Mucosa of descending colon (tissue), 3 donors: Measurements from ENCODE around the gene MCCC2. TPM values are rescaled to one million over a fixed set of nuclear protein-coding genes. Genes with fewer than 3 reads are reported as not detected.
"Not testable (repeated sequence)": the region's sequence is repeated elsewhere in the genome, so short reads cannot be mapped to it uniquely, and the experiment has no call there.

ENCODE experiments used
- ATAC-seq: fragments of 200-7000 bp; cut with Tn5 transposase; one replicate; pipeline ENCODE4 v1.9.1; 2020; ENCODE audit warnings: mild to moderate bottlenecking, moderate library complexity
- DNase-seq, 3 donors: peaks; one replicate each; pipeline ENCODE4 v3.0.0-alpha.2; 2020
- H3K36me3 ChIP-seq: fragments of 200-600 bp; one replicate; pipeline ENCODE4 v1.8.0; 2021; ENCODE audit warnings: low read depth, mild to moderate bottlenecking
- H3K4me1 ChIP-seq: fragments of 200-600 bp; one replicate; pipeline ENCODE4 v1.8.0; 2021; ENCODE audit warnings: low read depth, mild to moderate bottlenecking
- H3K4me3 ChIP-seq: fragments of 200-600 bp; one replicate; pipeline ENCODE4 v1.8.0; 2021; ENCODE audit warnings: mild to moderate bottlenecking
- H3K9me3 ChIP-seq: fragments of 200-600 bp; one replicate; pipeline ENCODE4 v1.8.0; 2021; ENCODE audit warnings: mild to moderate bottlenecking
- intact Hi-C, 2 donors: fragments of 100-400 bp; cut with DNase I in 1 of 2; cut with micrococcal nuclease in 1 of 2; formaldehyde crosslinking; loops; one replicate each; pipeline versions ENCODE4 v1.11.0 to v1.11.1; 2022; cut with DNase I, micrococcal nuclease
- total RNA-seq, 3 donors: library from RNA; stranded (reverse); fragmentation: NEBNext Ultra II Directional in 2 of 3; extraction: Animal tissue kit (Norgen Biotek cat#: 25700) in 2 of 3; gene quantifications; one replicate each; pipeline versions ENCODE4 v1.2.1 to v1.2.4, GENCODE V29; 2021 to 2023
- TF ChIP-seq, protein P1 (sequence below): fragments of 200-600 bp; IDR thresholded peaks from one replicate; pipeline ENCODE4 v1.8.0; 2022; ENCODE audit warnings: antibody characterized with exemption, mild to moderate bottlenecking
- donor health status: DM: no; HTN: no; CAD: no; lungs with moderate emphysema.
- donor health status: DM: no; HTN: no; CAD: no.
- donor health status: DM: no; HTN: yes; CAD: no.

MCCC2 gene
- total RNA-seq, 3 donors from 2014 or later: 32.3 to 63.8 (median 54.0) TPM

DNA sequence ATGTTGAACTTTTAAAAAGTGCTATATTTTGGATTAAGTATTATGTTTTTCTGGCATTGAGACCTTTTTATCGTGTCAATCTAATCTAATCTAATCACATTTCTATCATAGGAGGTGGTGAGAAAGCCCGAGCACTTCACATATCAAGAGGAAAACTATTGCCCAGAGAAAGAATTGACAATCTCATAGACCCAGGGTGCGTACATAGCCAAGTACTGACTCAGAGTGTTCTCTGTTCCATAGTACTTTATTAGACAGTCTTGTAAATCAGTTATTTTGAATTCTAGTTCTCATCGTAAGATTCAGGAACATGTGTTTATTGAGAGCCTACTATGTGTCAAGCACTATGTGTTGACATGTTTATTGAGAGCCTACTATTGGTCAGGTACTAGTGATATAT, 9.0 kb downstream of the MCCC2 start:
- TF ChIP-seq, protein P1, sequence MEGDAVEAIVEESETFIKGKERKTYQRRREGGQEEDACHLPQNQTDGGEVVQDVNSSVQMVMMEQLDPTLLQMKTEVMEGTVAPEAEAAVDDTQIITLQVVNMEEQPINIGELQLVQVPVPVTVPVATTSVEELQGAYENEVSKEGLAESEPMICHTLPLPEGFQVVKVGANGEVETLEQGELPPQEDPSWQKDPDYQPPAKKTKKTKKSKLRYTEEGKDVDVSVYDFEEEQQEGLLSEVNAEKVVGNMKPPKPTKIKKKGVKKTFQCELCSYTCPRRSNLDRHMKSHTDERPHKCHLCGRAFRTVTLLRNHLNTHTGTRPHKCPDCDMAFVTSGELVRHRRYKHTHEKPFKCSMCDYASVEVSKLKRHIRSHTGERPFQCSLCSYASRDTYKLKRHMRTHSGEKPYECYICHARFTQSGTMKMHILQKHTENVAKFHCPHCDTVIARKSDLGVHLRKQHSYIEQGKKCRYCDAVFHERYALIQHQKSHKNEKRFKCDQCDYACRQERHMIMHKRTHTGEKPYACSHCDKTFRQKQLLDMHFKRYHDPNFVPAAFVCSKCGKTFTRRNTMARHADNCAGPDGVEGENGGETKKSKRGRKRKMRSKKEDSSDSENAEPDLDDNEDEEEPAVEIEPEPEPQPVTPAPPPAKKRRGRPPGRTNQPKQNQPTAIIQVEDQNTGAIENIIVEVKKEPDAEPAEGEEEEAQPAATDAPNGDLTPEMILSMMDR: no peak
- no peaks in the 10 kb centered on the region for H3K4me1 ChIP-seq
- H3K36me3 ChIP-seq: no peaks in the 10 kb centered on the region
- DNase-seq (no peak), ATAC-seq (no peak)
- no peak overlapping the region for H3K4me3 ChIP-seq
- no peaks in the 10 kb centered on the region for H3K9me3 ChIP-seq
- intact Hi-C loops: no loop called here

GRCh38 chr5:71597001-71597400, 9.9 kb downstream of the MCCC2 start:
- Histone ChIP-seq H3K9me3 (no peaks in the 10 kb centered on the region), H3K36me3 (no peaks in the 10 kb centered on the region), H3K4me3 (no peak overlapping the region), H3K4me1 (no peaks in the 10 kb centered on the region)
- TF ChIP-seq, protein P1: no peak
- intact Hi-C loops: no loop called here
- ATAC-seq (no peak), DNase-seq (no peak)

GRCh38 chr5:71600783-71601182, 13.6 kb downstream of the MCCC2 start:
- DNase-seq (no peak), ATAC-seq (no peak)
- Histone ChIP-seq H3K4me1 (no peaks in the 10 kb centered on the region), H3K4me3 (no peak overlapping the region), H3K36me3 (no peaks in the 10 kb centered on the region), H3K9me3 (no peaks in the 10 kb centered on the region)
- intact Hi-C loops: no loop called here
- TF ChIP-seq, protein P1: no peak

GRCh38 chr5:71601222-71602026, 14.3 kb downstream of the MCCC2 start:
- TF ChIP-seq, protein P1: peak; percentile 45
- no peaks in the 10 kb centered on the region for H3K4me1 ChIP-seq
- H3K9me3 ChIP-seq: no peaks in the 10 kb centered on the region
- no peaks in the 10 kb centered on the region for H3K36me3 ChIP-seq
- no peak overlapping the region for H3K4me3 ChIP-seq
- DNase-seq (peak in 2 of 3 donors; percentile 37 to 73), ATAC-seq (peak; percentile 96)
- intact Hi-C loops: no loop called here

- H3K36me3 ChIP-seq, H3K4me3 ChIP-seq, H3K9me3 ChIP-seq, ATAC-seq, H3K4me1 ChIP-seq, DNase-seq, intact Hi-C loops: not testable (repeated sequence)
These were observed 22.8 kb downstream of the MCCC2 start for GRCh38 chr5:71609916-71610315.

DNA sequence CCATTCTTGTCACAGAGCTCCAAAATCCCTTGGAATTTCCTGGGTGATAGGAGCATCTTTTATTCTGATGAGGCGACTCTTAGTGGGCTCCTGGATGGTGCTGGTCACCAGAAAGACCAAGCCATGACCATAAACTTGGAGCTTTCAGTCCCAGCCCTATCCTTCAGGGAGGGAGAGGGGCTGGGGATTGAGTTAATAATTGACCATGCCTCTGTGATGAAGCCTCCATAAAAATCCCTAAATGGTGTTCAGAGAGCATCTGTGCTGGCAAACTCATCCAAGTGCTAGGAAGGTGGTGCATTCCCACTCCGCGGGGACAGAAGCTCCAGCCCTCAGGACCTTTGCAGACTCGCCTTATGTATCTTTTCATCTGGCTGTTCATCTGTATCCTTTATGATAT, 28.7 kb downstream of the MCCC2 start:
- intact Hi-C loops: no loop called here
- H3K4me3 ChIP-seq: no peak overlapping the region
- no peaks in the 10 kb centered on the region for H3K36me3 ChIP-seq
- H3K9me3 ChIP-seq: no peaks in the 10 kb centered on the region
- TF ChIP-seq, protein P1: no peak
- DNase-seq (no peak), ATAC-seq (peak; percentile 47)
- no peaks in the 10 kb centered on the region for H3K4me1 ChIP-seq
